ENCODE results near the gene HRH1.

GRCh38 chr3:11186318-11186692, 32.0 kb downstream of the HRH1 start:
- TF ChIP-seq CTCF (IDR thresholded peaks at IDR 0.05) = no peak
- TF ChIP-seq EP300 (IDR thresholded peaks at IDR 0.05) = no peak
